K562 (cell line): ENCODE data around the gene CRIM1. TPM values are rescaled to one million over a fixed set of nuclear protein-coding genes. Genes with fewer than 3 reads are reported as not detected.

ENCODE experiments used
- ATAC-seq: fragments of 200-7000 bp; cut with Tn5 transposase; 3 replicates; pipeline ENCODE4 v1.9.1; 2020; ENCODE audit warnings: moderate library complexity
- BruUV-seq: library from RNA; stranded (reverse); fragments of 400-500 nt; replicated peaks from 2 replicates; lab custom pipeline; 2021; lab: Mats Ljungman, UMichigan
- CTCF ChIA-PET: fragments of 300-600 bp; formaldehyde crosslinking; extraction: SDS; loops from one replicate; lab custom pipeline; 2021; ENCODE audit warnings: low intra/inter-chr PET ratio; lab: Yijun Ruan, JAX
- POLR2A ChIA-PET: fragments of 300-600, 350-650 bp; sonication (Branson Sonifier 250); formaldehyde crosslinking; extraction: SDS; loops from one replicate; lab custom pipeline; 2021; ENCODE audit warnings: antibody characterized with exemption, inconsistent platforms; lab: Yijun Ruan, JAX
- DNase-seq, 4 experiments: peaks; one replicate each; pipeline versions ENCODE4 v3.0.0 to v3.0.0-alpha.2; 2011 to 2018; ENCODE audit warnings: low spot score in 3 of 4, mixed read lengths in 3 of 4; ENCODE audit errors: extremely low read depth in 1 of 4
- FAIRE-seq: peaks from 2 replicates; lab custom pipeline; 2011; peaks lifted over from hg19 to GRCh38; lab: Jason Lieb, UNC
- H2AFZ ChIP-seq: 2 replicates; pipeline ENCODE4 v1.6.0; 2011; ENCODE audit warnings: low read depth, low read length, control low read depth, inconsistent platforms
- H3K27ac ChIP-seq: fragments of 200-600 bp; 3 replicates; pipeline ENCODE4 v1.8.0; 2011; ENCODE audit warnings: low read depth, mild to moderate bottlenecking, control low read depth, inconsistent platforms, low read length, moderate library complexity, mixed read lengths; ENCODE audit errors: extremely low read depth
- H3K27me3 ChIP-seq, 2 experiments: fragments of 300-600 bp in 1 of 2; 2 replicates in 1 of 2; 3 replicates in 1 of 2; pipeline versions ENCODE4 v1.6.0 to v1.8.0; 2011; ENCODE audit warnings: inconsistent platforms in 2 of 2, low read length in 2 of 2, mild to moderate bottlenecking in 1 of 2, mixed read lengths in 1 of 2, moderate library complexity in 1 of 2; ENCODE audit not compliant: control insufficient read depth in 2 of 2, insufficient read depth in 2 of 2
- H3K36me3 ChIP-seq: fragments of 300-600 bp; 3 replicates; pipeline ENCODE4 v1.8.0; 2011; ENCODE audit warnings: mild to moderate bottlenecking, low read length, inconsistent platforms; ENCODE audit not compliant: control insufficient read depth, insufficient read depth
- H3K4me1 ChIP-seq, 2 experiments: fragments of 200-600 bp in 1 of 2; replicated peaks in 1 of 2; 2 replicates in 1 of 2; 3 replicates in 1 of 2; pipeline versions ENCODE4 v1.5.1 to v1.8.0; 2011; ENCODE audit warnings: inconsistent platforms in 2 of 2, low read length in 2 of 2, mild to moderate bottlenecking in 1 of 2, mixed read lengths in 1 of 2, moderate library complexity in 1 of 2; ENCODE audit not compliant: control insufficient read depth in 2 of 2, insufficient read depth in 2 of 2
- H3K4me2 ChIP-seq: 2 replicates; pipeline ENCODE4 v1.6.1; 2011; ENCODE audit warnings: low read length, control low read depth, inconsistent platforms, mixed read lengths; ENCODE audit not compliant: insufficient read depth
- H3K4me3 ChIP-seq: fragments of 200-600 bp; sonication (generic), shearing (Covaris generic); 2 replicates; pipeline ENCODE4 v1.5.1; 2016; ENCODE audit warnings: control low read depth, inconsistent platforms
- H3K79me2 ChIP-seq: fragments of 200-600 bp; 3 replicates; pipeline ENCODE4 v1.8.0; 2011; ENCODE audit warnings: low read length, inconsistent platforms; ENCODE audit not compliant: control insufficient read depth, insufficient read depth
- H3K9ac ChIP-seq, 2 experiments: 2 replicates each; pipeline versions ENCODE4 v1.6.0 to v1.6.1; 2011; ENCODE audit warnings: low read depth in 2 of 2, low read length in 2 of 2, control low read depth in 1 of 2, inconsistent platforms in 1 of 2, mild to moderate bottlenecking in 1 of 2, mixed read lengths in 1 of 2; ENCODE audit not compliant: insufficient read depth in 1 of 2
- H3K9me1 ChIP-seq: one replicate; pipeline ENCODE4 v1.6.0; 2011; ENCODE audit warnings: inconsistent platforms, mild to moderate bottlenecking, low read length, moderate library complexity; ENCODE audit not compliant: control insufficient read depth, insufficient read depth
- H3K9me3 ChIP-seq: replicated peaks from 2 replicates; pipeline ENCODE4 v1.5.1; 2011; ENCODE audit warnings: low read depth, low read length, inconsistent platforms; ENCODE audit not compliant: control insufficient read depth, insufficient read depth
- H4K20me1 ChIP-seq: replicated peaks from 2 replicates; pipeline ENCODE4 v1.6.1; 2011; ENCODE audit warnings: low read length, inconsistent platforms, mixed read lengths; ENCODE audit not compliant: control insufficient read depth, insufficient read depth
- CBX5 ChIP-seq: IDR thresholded peaks from 2 replicates; pipeline ENCODE4 v1.6.1; 2014; ENCODE audit warnings: low read depth, borderline replicate concordance
- CTCF ChIP-seq, 3 experiments: IDR thresholded peaks in 2 of 3; conservative IDR thresholded peaks in 1 of 3; 2 replicates each; pipeline ENCODE4 v1.5.1; 2011 to 2012; ENCODE audit warnings: low read length in 3 of 3, mild to moderate bottlenecking in 3 of 3, control low read depth in 2 of 3, improper control_type of control experiment in 1 of 3, inconsistent platforms in 1 of 3, low read depth in 1 of 3, mixed read lengths in 1 of 3, moderate library complexity in 1 of 3; ENCODE audit not compliant: insufficient read depth in 2 of 3
- FOSL1 ChIP-seq: fragments of 200-800 bp; sonication (Bioruptor generic); conservative IDR thresholded peaks from 2 replicates; pipeline ENCODE4 v1.6.1; 2016; ENCODE audit warnings: missing genetic modification characterization, missing compliant biosample characterization
- HEY1 ChIP-seq: fragments of 250-450 bp; sonication (Bioruptor Pico); IDR thresholded peaks from 2 replicates; pipeline ENCODE4 v1.5.0; 2020; ENCODE audit warnings: mild to moderate bottlenecking, moderate library complexity, borderline replicate concordance
- RBM34 ChIP-seq: fragments of 200-400 bp; formaldehyde crosslinking; IDR thresholded peaks from 2 replicates; pipeline ENCODE4 v1.6.1; 2018; ENCODE audit warnings: low read length, borderline replicate concordance; ENCODE audit not compliant: insufficient read depth
- ZNF280B ChIP-seq: fragments of 250-450 bp; sonication (Bioruptor Pico); IDR thresholded peaks from 2 replicates; pipeline ENCODE4 v1.5.1; 2021; ENCODE audit warnings: mild to moderate bottlenecking
- WGBS: fragments of 100-300 bp; shearing (Covaris generic); methylation state at CpG from one replicate; pipeline ENCODE4 v1.1.6; 2016; ENCODE audit warnings: low coverage, mixed read lengths; ENCODE audit not compliant: insufficient coverage; ENCODE audit errors: missing lambda C conversion rate; 5-methylcytosine and 5-hydroxymethylcytosine counted together
- in situ Hi-C: fragments of 300-500 bp; cut with MboI; formaldehyde crosslinking; loops from 4 replicates; pipeline ENCODE4 v1.15.0; 2018; ENCODE audit warnings: inconsistent platforms, mixed read lengths
- intact Hi-C: fragments of 100-400 bp; cut with micrococcal nuclease; formaldehyde crosslinking; loops from 2 replicates; pipeline ENCODE4 v1.14.2; 2022
- polyA plus RNA-seq, 8 experiments: library from polyadenylated mRNA; depleted of rRNA in 4 of 8; stranded (reverse) in 5 of 8; unstranded in 3 of 8; fragments of >200 nt; fragmentation: Nextera tagmentation in 2 of 8; fragmentation: Illumina TruSeq in 1 of 8; extraction: Ambion mirVana in 2 of 8; extraction: Trizol in 1 of 8; gene quantifications; 2 replicates each; pipeline versions ENCODE4 v1.2.1 to v1.2.3, GENCODE V29; 2011 to 2014; ENCODE audit warnings: inconsistent platforms in 1 of 8, missing spikeins in 1 of 8
- total RNA-seq, 7 experiments: library from RNA; depleted of rRNA in 6 of 7; stranded (reverse); fragments of >200 nt in 6 of 7; fragmentation: Illumina TruSeq in 2 of 7; extraction: Trizol in 2 of 7; gene quantifications; 2 replicates each; pipeline versions ENCODE4 v1.2.1 to v1.2.3, GENCODE V29; 2011 to 2021; ENCODE audit warnings: low replicate concordance in 1 of 7

The CRIM1 gene
- total and polyA plus RNA-seq, 9 of the 15 experiments (the other 6 are each of a cell fraction or from before 2014, with no cell fraction given) = 0.01 to 0.36 (median 0.06) TPM; not detected in 1

- peak; percentile 65 to 76 (median 73) for TF ChIP-seq CTCF (IDR thresholded peaks at IDR 0.05 in 2 of 3, conservative IDR thresholded peaks at IDR 0.05 in 1 of 3; ENCODE audit: insufficient read depth in 2 of 3, low read depth in 1 of 3, low read length in 3 of 3)
- no peak for TF ChIP-seq ZNF280B (CRISPR knock-in tag)
- no peak for TF ChIP-seq CBX5
- no peak for TF ChIP-seq RBM34
Measured at GRCh38 chr2:36507408-36507812, 151.8 kb downstream of the CRIM1 start (continued).

GRCh38 chr2:36509075-36509474, 153.5 kb downstream of the CRIM1 start:
- H3K27ac ChIP-seq = no peak overlapping the region
- intact Hi-C loops (loop anchor here (5.0 kb wide), 1 partner anchor 153 kb away; no protein-coding TSS in a partner anchor), in situ Hi-C loops (no loop called here)
- no peaks in the 10 kb centered on the region for H3K27me3 ChIP-seq
- BruUV-seq = no TSS peak
- no peak overlapping the region for H3K9ac ChIP-seq
- no peaks in the 10 kb centered on the region for H3K9me3 ChIP-seq
- 0 out of 2 replicates have a peak, but pooled peaks cover 2% of the 10 kb centered on the region for H4K20me1 ChIP-seq
- H3K79me2 ChIP-seq = no peaks in the 10 kb centered on the region
- no peak for DNase-seq
- no peak for ATAC-seq
- FAIRE-seq = no peak
- WGBS = 2% methylated on average over 6 of the region's 6 CpGs
- no peak overlapping the region for H3K4me3 ChIP-seq
- H3K4me2 ChIP-seq = no peak overlapping the region
- CTCF ChIA-PET = no interaction called here
- H3K9me1 ChIP-seq = no peaks in the 10 kb centered on the region
- TF ChIP-seq FOSL1 (tag) (peak; percentile 47; the same call in 1 of the 2 replicates), HEY1 (CRISPR knock-in tag) (no peak)
- TF ChIP-seq, all 486 proteins: peak for 1
- H2AFZ ChIP-seq = no peak overlapping the region
- H3K36me3 ChIP-seq = no peaks in the 10 kb centered on the region
- H3K4me1 ChIP-seq = peaks cover 0 to 15% of the 10 kb centered on the region in 2 experiments; a peak in 3 of 5 replicates
- POLR2A ChIA-PET = no interaction called here
